Stomach (tissue), 4 donors: Measurements from ENCODE around the gene SLC16A2.
"Not testable (repeated sequence)": the region's sequence is repeated elsewhere in the genome, so short reads cannot be mapped to it uniquely, and the experiment has no call there.

Experiments
- POLR2A ChIP-seq, 4 donors: fragments of 450-650 bp; IDR thresholded peaks; one replicate each; pipeline ENCODE4 v1.6.1; 2016; ENCODE audit warnings: antibody characterized with exemption in 4 of 4, control low read depth in 2 of 4, mild to moderate bottlenecking in 1 of 4, moderate library complexity in 1 of 4
- TF ChIP-seq, protein P1 (sequence below), 7 experiments: fragments of 450-650 bp in 4 of 7; fragments of 200-600 bp in 3 of 7; sonication (generic) in 3 of 7; IDR thresholded peaks; one replicate each; pipeline ENCODE4 v1.5.1; 2016 to 2019; ENCODE audit warnings: antibody characterized with exemption in 7 of 7, control low read depth in 2 of 7, mild to moderate bottlenecking in 1 of 7

DNA sequence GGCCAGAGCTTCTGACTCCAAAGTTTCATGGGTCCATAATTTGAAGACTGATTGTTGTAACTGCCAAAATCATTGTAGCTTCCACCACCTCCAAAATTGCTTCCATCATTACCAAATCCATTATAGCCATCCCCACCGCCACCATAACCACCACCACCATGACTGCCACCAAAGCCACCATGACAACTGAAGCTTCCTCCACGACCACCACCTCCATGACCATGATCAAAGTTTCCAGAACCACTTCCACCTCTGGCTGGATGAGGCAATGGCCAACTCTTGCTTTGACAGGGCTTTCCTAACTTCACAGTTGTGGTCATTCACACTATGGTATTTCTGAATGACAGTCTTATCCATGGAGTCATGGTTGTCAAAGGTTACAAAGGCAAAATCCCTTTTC, 51.8 kb downstream of the SLC16A2 start:
- TF ChIP-seq, protein P1, sequence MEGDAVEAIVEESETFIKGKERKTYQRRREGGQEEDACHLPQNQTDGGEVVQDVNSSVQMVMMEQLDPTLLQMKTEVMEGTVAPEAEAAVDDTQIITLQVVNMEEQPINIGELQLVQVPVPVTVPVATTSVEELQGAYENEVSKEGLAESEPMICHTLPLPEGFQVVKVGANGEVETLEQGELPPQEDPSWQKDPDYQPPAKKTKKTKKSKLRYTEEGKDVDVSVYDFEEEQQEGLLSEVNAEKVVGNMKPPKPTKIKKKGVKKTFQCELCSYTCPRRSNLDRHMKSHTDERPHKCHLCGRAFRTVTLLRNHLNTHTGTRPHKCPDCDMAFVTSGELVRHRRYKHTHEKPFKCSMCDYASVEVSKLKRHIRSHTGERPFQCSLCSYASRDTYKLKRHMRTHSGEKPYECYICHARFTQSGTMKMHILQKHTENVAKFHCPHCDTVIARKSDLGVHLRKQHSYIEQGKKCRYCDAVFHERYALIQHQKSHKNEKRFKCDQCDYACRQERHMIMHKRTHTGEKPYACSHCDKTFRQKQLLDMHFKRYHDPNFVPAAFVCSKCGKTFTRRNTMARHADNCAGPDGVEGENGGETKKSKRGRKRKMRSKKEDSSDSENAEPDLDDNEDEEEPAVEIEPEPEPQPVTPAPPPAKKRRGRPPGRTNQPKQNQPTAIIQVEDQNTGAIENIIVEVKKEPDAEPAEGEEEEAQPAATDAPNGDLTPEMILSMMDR (IDR thresholded peaks at IDR 0.05): not testable (repeated sequence)
- TF ChIP-seq POLR2A (IDR thresholded peaks at IDR 0.05): not testable (repeated sequence)
